ENCODE measurements around the gene GGA2.
"Not testable (repeated sequence)": the region's sequence is repeated elsewhere in the genome, so short reads cannot be mapped to it uniquely, and the experiment has no call there.

DNA sequence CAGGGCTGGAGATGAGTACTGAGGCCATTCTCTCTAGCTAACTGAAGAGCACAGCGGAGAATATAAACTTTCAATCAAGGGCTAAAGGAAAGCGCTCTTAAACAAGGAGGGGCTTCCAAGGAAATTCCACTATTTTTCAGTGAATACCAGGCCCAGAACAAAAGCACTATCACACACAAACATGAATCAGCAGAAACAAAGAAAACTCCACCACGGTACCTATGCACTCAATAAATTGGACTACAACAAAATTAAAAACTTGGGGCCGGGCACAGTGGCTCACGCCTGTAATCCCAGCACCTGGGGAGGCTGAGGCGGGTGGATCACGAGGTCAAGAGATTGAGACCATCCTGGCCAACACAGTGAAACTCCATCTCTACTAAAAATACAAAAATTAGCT, 72.8 kb downstream of the GGA2 start:
- not testable (repeated sequence) for TF ChIP-seq POLR2A, POLR2AphosphoS5 (IDR thresholded peaks at IDR 0.05)
- TF ChIP-seq, protein P1, sequence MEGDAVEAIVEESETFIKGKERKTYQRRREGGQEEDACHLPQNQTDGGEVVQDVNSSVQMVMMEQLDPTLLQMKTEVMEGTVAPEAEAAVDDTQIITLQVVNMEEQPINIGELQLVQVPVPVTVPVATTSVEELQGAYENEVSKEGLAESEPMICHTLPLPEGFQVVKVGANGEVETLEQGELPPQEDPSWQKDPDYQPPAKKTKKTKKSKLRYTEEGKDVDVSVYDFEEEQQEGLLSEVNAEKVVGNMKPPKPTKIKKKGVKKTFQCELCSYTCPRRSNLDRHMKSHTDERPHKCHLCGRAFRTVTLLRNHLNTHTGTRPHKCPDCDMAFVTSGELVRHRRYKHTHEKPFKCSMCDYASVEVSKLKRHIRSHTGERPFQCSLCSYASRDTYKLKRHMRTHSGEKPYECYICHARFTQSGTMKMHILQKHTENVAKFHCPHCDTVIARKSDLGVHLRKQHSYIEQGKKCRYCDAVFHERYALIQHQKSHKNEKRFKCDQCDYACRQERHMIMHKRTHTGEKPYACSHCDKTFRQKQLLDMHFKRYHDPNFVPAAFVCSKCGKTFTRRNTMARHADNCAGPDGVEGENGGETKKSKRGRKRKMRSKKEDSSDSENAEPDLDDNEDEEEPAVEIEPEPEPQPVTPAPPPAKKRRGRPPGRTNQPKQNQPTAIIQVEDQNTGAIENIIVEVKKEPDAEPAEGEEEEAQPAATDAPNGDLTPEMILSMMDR (IDR thresholded peaks at IDR 0.05) = not testable (repeated sequence)

Data from gastroesophageal sphincter (tissue), 3 donors.